Cardiac septum (tissue), 1 donor: Measurements from ENCODE around the gene KIAA1614. TPM values are rescaled to one million over a fixed set of nuclear protein-coding genes. Genes with fewer than 3 reads are reported as not detected.

Source experiments
- DNase-seq: peaks from one replicate; pipeline ENCODE4 v3.0.0-alpha.2; 2020; ENCODE audit warnings: low spot score
- intact Hi-C: fragments of 100-400 bp; cut with DNase I; formaldehyde crosslinking; loops from one replicate; pipeline ENCODE4 v1.14.0; 2022
- total RNA-seq: library from RNA; stranded (reverse); fragmentation: NEBNext Ultra II Directional; extraction: Animal tissue kit (Norgen Biotek cat#: 25700); gene quantifications from one replicate; pipeline ENCODE4 v1.2.1, GENCODE V29; 2021
- donor health status: DM: no; HTN: no; CAD: no.

The KIAA1614 gene
- total RNA-seq, 1 donor from 2014 or later: 11.4 TPM

DNA sequence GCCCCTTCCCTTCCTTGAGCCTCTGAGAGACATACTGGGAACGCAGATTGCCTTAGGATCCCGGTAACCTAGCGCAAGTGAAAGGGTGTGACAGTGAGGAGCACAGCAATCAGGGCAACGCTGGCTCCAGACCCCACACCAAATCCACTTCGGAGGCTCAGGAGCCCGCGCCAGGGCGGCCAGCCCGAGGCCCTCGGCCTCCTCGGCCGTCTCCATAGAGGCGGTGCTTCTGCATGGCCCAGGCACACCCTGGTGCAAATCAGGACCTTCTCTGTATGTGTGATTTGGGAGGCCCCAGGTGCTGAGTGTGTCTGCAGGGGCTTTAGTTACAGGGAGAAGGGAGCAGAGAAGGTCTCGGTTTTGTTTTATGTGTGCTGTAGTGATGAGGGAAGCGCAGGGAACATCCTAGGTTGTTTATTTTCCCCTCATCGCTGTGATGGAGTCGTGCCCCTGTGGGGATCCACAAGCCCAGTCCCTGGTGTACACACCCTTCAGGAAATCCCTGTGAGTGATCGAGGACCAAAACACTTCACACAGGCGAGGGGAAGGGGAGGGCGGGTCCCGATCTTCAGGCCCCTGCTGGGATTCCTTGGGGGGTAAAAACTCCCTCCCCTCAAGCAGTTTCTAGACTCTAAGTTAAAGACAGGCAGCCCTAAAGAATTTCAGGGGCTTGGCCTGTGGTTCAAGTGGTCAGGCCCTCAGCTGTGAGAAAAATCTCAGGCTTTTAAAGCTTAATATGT is 9.4 kb downstream of the KIAA1614 start:
- intact Hi-C loops: no loop called here
- no peak for DNase-seq

DNA sequence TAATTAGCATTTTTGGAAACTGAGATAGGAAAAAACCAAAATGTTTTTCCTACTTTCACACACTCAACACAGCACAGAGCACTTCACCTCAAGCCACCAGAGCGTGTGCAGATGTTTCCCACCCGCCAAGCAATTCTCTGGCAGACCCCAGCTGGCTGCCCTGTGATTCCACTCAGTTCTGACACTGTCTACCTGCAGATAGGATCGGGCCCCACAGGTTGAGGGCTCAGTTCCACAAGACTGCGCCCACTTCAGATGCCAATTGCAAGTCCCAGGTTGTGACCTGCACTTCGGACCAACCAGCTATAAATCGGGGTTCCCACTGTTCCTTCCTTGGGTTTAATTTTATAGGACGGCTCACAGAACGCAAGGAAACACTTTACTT is 9.9 kb downstream of the KIAA1614 start:
- DNase-seq: no peak
- intact Hi-C loops: no loop called here

DNA sequence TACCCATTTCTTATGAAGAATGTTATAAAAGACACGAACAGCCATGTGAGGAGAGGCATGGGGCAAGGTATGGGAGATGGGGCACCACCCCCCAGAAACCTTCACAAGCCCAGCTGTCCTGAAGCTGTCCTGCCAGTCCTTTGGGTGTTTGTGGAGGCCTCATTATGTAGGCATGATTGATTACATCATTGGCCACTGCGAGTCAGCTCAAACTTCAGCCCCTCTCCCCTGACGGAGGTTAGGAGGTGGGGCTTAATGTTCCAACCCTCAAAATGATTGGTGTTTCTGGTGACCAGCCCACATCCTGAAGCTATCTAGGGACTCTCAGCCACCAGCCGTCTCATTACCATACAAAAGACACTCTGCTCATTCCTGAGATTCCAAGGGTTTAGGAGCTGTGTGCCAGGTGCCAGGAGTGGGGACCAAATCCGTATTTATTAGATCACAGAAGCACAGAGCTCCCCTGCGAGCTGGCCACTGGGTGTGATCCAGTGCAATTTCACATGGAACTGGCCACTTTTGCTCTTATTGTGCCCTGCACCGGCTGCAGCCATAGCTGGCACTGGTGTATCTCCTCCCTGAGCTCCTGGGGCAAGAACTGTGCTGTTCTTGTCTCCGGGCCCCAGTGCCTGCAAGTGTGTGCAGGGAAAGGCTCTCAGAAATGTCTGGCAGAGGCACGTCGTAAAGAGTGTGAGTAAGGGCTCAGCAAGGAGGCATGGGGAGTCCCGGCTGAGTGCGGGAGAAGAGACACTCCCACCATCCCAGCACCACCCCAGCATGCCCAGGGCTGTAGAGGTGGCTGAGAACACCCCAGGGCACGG is 10.5 kb downstream of the KIAA1614 start:
- DNase-seq: no peak
- intact Hi-C loops: no loop called here

DNA sequence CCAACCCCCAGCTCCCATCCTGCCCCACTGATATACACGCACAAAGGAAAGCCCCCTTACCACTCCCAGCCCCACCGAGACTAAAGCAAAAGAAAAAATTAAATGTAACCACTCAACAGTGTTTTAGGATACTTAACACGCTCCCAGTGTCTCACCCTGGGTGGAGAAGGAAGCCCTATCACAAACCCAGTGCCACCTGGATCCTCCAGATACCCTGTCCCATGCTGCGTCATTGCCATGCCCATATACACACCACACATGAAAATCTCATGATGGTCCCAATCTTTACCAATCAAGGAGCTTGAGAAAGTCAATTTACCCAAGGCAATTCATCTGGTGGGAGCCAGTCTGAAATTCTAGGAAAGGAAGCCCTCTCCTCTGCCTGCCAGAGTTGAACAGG is 11.2 kb downstream of the KIAA1614 start:
- DNase-seq: no peak
- intact Hi-C loops: no loop called here

DNA sequence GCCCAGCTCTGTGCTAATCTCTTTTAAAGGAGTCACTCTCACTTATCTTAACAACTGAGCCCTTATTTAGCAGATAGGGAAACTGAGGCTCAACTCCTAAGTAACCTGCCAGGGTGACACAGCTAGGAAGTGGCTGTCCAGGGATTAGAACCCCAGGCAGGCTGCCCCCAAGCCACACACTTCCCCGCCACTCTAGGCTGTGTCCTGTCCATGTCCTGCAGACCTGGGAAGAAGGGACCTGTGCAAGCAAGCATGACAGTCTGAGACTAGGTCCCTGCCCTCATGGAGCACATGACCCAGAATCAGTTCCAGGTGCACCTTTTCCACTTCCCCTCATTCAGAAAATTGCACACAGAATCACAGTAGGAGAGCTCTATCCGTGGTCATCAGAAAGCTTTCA is 12.2 kb downstream of the KIAA1614 start:
- DNase-seq: no peak
- intact Hi-C loops: loop anchor here (5.0 kb wide), 1 partner anchor 162 kb away; the partner anchor contains the start of gene IER5

DNA sequence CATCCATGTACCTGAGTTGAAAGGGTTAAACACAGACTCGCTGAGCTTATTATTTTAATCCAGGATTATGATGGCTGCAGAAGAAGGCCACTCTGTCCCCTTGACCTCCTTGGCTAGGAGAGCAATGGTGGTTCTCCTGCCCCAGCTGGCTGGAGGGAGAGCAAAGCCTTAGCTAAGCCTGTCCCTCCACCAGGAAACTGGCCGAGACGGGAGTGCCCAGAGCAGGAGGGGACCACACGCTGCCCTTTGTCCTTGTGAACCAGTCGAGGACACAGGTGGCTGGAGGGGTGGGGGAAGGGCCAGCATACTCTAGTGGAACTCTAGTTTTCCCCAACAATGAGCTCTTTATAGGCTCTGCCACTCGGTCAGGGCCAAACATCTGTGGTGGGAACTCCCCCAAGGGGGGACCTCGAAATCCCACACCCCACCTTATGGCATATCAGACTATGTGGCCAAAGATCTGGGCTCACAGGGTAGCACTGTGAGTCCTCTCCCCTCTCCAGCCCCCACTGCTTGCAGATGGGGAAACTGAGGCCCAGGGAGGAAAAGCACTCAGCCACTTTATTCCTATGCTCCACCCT is 12.9 kb downstream of the KIAA1614 start:
- DNase-seq: no peak
- intact Hi-C loops: loop anchor here (5.0 kb wide), 1 partner anchor 162 kb away; the partner anchor contains the start of gene IER5

DNA sequence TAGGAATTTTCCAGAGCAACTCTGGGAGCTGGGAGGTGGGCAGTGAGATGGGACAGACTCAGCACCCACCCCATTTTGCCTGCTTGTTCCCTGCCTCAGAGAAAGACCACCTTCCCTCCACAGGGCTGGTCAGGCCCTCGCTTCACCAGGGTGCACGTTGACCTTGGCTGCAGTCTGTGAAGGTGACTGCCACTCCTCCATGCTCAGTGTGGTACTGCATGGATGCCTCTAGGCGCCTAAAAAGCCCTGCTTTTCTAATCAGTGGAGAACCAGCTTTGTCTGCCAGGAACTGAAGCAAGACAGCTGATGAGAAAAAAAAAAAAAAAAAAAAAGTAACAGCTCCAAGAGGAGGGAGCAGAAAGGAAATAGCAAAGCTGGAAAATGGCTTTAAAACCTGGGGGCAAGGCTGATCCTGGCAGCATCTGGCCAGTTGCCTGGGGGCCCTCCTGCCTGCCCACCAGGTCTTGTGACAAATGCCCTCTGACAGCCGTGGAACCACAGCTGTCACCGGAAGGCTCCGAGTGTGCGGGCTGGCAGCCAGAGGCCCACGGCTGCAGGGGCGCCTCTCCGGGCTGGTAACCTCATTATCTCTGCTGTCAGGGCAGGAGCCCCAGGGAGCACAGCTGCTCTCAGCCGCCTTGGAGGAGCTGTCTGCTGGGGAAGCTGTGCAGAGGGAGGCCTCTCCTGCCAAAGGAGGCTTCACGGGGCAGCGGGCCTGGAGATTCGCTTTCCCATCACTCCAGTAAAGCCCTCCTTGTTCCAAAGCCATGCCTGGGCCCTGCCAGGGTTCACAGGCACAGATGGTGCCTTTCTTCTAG is 13.7 kb downstream of the KIAA1614 start:
- intact Hi-C loops: loop anchor here (5.0 kb wide), 1 partner anchor 161 kb away; the partner anchor contains the start of gene IER5

DNA sequence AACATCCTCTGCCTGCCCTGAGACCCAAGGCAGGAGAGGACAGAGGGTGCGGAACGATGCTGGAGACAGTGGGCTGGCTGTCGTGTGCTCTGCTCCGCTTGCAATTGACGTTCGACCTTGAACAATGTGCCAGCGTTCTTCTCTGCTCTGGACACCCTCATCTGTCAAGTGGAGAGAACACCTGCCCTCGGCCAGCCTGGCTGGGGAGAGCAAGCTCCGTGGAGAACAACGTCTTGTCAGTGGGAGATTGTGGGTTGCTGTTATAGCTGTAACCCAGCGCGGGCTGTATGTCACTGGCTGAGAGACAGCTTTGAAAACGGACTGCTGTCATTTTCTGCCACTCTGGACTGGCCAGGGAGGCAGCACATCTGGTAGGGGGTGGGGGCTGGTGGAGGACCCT is 14.7 kb downstream of the KIAA1614 start:
- DNase-seq: no peak
- intact Hi-C loops: loop anchor here (5.0 kb wide), 1 partner anchor 160 kb away; the partner anchor contains the start of gene IER5

More for the DNA sequence above, 13.7 kb downstream of the KIAA1614 start:
- DNase-seq: no peak

DNA sequence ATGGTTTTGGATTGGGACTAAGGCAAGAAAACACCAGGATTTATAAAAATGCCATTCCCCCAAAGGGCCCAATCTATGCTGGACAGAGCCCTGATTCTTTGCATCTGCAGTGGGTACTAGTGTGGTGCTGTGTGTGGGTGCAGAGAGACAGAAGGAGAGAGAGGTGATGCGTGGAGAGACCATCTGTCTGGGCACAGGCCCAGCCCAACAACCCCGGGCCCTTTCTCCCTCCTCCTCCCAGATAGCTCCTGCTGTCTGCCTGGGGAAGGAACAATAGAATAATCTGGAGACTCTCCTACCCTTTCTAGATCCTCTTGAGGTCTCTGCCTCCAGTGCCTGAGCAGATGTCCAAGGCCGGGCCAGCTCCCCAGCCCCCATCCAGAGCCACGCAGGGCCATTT is 15.1 kb downstream of the KIAA1614 start:
- intact Hi-C loops: loop anchor here (5.0 kb wide), 1 partner anchor 159 kb away; the partner anchor contains the start of gene IER5
- DNase-seq: no peak

DNA sequence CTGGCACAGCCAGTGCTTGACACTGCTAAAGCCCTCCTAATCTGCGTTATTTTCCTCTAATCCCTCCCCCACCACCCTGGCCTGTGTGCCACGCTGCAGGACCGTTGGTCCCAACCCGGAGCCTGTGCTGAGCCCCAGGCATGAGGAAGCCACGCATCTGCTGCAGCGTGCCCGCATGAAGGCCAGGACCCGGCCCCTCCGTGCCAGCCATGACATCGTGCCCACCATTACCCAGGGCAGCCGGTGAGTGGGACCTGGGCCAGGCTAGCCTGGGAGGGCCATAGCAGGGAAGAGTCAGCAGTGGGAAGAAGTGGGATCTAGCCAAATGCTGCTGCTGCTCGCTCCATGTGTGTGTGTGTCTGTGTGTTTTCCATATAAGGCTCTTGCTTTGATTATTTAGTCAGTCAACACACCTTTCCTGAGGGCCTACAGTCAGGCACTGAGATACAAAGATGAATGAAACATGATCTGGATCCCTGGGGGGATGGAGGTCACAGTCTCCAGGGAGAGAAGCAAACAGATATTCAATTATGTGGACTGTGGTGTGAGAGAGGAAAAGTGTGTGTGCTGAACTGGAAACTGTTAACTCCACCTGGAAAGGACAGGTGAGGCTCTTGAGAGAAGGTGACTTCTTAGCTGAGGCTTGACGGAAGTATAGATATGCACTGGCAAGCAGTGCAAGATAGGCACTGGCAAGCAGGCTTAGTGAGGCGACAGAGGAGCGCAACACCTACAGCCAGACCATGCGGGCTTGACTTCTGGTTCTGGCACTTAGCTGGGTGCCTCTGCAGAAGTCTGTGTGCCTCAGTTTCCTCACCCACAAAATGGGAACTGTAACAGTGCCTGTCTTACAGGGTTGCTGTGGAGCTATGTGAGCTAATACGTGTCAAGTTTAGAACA is 15.9 kb downstream of the KIAA1614 start:
- intact Hi-C loops: loop anchor here (5.0 kb wide), 1 partner anchor 159 kb away; the partner anchor contains the start of gene IER5
- DNase-seq: no peak

DNA sequence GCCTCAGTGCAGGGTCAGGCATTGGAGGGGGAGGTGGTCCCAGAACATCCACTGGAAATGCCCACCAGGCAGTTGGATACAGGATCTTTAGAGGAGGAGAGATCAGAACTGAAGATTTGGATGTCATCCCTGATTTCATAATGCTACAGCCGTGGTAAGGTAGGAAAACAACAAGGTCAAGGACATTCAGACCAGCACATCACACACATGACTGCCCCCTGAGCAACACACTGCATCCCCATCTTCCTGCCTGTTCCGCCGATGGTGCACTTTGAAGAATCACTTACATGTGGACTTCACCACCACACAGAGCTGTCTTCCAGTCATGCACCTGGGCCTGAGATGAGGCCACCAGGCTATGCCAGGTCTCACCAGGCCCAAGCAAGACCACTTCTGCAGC is 16.7 kb downstream of the KIAA1614 start:
- intact Hi-C loops: loop anchor here (5.0 kb wide), 1 partner anchor 158 kb away; the partner anchor contains the start of gene IER5
- DNase-seq: no peak

DNA sequence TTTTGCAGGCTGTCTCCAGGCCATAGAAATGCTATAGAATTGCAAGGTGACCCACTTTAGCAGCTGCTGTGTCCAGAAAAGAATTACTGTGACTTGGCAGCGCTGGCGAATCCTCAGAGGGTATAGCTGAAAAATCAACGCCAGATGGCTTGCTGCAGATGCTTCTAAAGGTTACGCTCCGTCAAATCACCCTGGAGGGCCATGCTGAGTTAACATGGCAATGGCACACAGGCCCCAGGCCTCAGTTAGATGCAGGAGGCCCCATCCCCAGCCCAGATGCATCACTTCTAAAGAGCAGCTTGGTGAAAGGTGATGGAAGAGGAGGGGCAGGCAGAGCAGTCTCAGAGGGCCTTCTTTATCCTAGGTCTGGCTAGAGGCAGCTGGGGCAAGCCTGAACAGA is 18.0 kb downstream of the KIAA1614 start:
- DNase-seq: no peak
- intact Hi-C loops: no loop called here

DNA sequence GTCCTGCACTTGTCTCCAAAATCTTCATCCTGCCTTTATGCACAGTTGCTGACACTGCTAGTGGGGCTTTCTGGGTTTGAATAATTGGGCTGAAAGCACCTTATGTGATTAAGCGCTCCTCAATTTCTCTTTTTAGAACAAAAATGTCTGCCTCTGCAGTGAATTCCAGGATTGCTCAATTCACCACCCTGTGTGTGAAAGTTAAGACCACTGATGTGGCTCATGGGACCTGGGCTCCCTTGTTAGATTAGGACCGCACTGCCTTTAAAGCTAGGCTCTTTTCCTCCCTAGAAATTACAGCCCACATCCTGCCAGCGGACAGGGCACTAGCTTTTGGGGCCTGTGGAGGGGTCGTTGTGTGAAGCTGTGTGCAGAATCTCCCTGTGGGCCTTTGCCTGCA is 18.8 kb downstream of the KIAA1614 start:
- intact Hi-C loops: no loop called here
- DNase-seq: no peak

DNA sequence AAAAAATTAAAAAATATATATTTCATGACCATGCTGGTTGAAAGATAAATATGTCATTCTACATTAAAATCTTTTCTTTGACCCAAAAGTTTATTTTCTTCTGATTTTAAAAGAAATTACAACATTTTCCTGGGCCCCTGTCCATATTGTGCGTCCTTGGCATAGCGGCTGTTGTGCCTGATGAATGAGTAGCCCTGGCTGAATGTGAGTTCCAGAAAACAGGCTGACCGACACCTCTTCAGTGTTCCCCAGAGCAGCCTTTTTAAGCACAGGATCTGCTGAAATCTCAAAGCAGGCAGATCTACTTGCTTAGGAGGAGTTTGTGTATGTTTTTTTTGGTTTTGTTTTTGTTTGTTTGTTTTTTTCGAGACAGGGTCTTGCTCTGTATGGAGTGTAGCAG is 19.7 kb downstream of the KIAA1614 start:
- DNase-seq: no peak
- intact Hi-C loops: no loop called here

DNA sequence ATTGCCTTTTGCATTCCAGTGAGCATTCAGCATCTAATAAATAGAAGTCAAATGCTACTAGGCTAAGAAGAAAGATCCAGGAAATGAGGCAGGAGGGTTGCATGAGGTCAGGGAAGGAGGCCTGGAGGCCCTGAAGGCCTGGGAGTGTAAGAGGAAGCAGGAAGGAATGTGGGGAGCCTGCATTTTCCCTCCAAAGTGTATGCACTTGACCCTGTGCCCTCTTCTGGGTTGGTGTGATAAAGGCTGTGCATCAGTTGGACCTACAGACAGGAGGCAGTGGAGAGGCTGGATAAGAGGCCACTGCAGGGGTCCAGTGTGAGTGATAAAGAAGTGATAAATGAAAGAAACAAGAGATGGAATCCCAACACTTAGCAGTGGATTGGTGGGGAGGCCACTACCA is 20.4 kb downstream of the KIAA1614 start:
- intact Hi-C loops: no loop called here

DNA sequence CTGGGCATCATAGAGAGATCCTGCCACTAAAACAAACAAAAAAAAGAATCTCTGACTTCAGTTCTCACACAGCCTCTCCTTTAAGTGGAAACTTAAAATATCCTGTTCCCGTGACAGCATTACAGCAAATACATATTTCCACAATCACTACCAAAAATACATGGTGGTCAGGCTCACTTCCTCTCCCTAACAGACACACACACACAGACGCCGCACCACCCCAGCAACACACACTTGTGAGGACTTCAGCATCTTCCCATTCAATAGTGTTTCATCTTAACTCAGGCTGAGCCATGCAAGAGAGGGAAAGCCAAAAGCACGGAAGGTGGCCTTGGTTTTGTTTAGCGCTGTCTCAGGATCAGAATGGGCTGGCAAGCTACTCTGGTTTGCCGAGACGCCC is 21.9 kb downstream of the KIAA1614 start:
- intact Hi-C loops: no loop called here
- DNase-seq: no peak

More for the DNA sequence above, 20.4 kb downstream of the KIAA1614 start:
- no peak for DNase-seq

DNA sequence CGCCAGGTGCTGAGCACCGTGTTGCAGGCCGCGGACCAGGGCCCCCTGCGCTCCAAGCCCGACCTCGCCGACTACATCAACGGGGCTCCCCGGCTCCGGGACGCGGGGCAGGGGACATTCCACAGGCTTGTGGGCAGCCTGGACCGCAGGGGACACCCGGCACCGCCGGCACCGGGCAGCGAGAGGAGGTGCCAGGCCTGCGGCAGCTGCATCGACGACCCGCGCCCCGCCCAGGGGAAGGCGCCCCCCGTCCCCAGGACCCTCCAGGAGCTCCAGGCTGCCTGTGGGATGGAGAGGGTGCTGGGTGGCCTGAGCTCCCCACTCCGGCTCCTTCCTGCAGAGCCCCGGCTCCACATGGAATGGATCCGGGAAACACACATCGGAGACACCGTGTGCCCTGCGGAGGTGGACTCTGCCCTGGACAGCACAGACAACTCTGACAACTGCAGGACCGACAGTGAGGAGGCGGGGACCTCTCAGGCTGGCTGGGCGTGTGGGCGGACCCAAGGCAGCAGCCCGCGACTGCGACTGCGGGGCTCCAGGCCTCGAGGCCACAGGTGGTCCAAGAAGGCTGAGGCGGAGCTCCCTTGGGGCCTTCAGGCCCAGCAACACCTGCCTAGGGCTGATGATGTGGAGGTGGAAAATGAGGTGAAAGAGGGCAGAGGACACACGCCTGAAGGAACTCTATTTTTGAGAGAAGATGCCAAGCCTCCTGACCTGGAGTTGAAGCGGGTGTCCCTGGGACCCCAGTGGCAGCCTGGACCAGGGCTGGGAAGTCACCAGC is 22.8 kb downstream of the KIAA1614 start:
- no peak for DNase-seq
- intact Hi-C loops: no loop called here
